Thymus (tissue), 11 donors: ENCODE data around the gene SMARCA2. TPM values are rescaled to one million over a fixed set of nuclear protein-coding genes. Genes with fewer than 3 reads are reported as not detected.

Source experiments
- DNase-seq, 9 donors: peaks; one replicate each; pipeline ENCODE4 v3.0.0-alpha.2; 2013; ENCODE audit warnings: low spot score in 9 of 9, low read depth in 6 of 9, missing footprints in 1 of 9
- H3K27ac ChIP-seq, 2 donors: one replicate each; pipeline ENCODE4 v1.5.1; 2013; ENCODE audit warnings: control low read depth in 1 of 2, low read depth in 1 of 2, low read length in 1 of 2, mild to moderate bottlenecking in 1 of 2, moderate library complexity in 1 of 2
- H3K27me3 ChIP-seq, 2 donors: one replicate each; pipeline ENCODE4 v1.5.1; 2013; ENCODE audit warnings: low read length in 1 of 2; ENCODE audit not compliant: control insufficient read depth in 2 of 2, insufficient read depth in 1 of 2
- H3K36me3 ChIP-seq, 2 donors: one replicate each; pipeline ENCODE4 v1.5.1; 2013; ENCODE audit warnings: low read length in 1 of 2, mild to moderate bottlenecking in 1 of 2, moderate library complexity in 1 of 2; ENCODE audit not compliant: control insufficient read depth in 2 of 2, insufficient read depth in 2 of 2
- H3K4me1 ChIP-seq, 2 donors: one replicate each; pipeline ENCODE4 v1.5.1; 2013; ENCODE audit warnings: low read length in 2 of 2; ENCODE audit not compliant: control insufficient read depth in 2 of 2, insufficient read depth in 2 of 2
- H3K4me3 ChIP-seq, 2 donors: one replicate each; pipeline ENCODE4 v1.5.1; 2013; ENCODE audit warnings: low read length in 2 of 2, control low read depth in 1 of 2, mild to moderate bottlenecking in 1 of 2
- H3K9me3 ChIP-seq, 2 donors: one replicate each; pipeline ENCODE4 v1.5.1; 2013; ENCODE audit warnings: low read length in 1 of 2, mild to moderate bottlenecking in 1 of 2; ENCODE audit not compliant: control insufficient read depth in 2 of 2, insufficient read depth in 1 of 2
- WGBS: extraction: QIAGEN DNeasy Blood & Tissue Kit; methylation state at CpG from one replicate; pipeline ENCODE4 v1.1.7; 2013; 5-methylcytosine and 5-hydroxymethylcytosine counted together
- polyA plus RNA-seq: library from polyadenylated mRNA; stranded (reverse); fragments of 200-250 nt; gene quantifications from one replicate; pipeline ENCODE4 v1.2.3, GENCODE V29; 2013
- total RNA-seq: library from RNA; stranded (reverse); fragments of 120-200 nt; gene quantifications from one replicate; pipeline ENCODE4 v1.2.4, GENCODE V29; 2013
- donor health status: healthy.

SMARCA2 gene
- total and polyA plus RNA-seq, 2 donors: 63.0 to 79.4 TPM

- DNase-seq: no peak
- no peak overlapping the region for H3K27ac ChIP-seq
- WGBS: 97% methylated on average over 2 of the region's 2 CpGs
Measured at GRCh38 chr9:2008372-2008771, 6.8 kb upstream of the SMARCA2 start.

GRCh38 chr9:2012347-2012746 is 2.8 kb upstream of the SMARCA2 start:
- 57% methylated on average over 4 of the region's 4 CpGs for WGBS
- no peak overlapping the region for H3K4me3 ChIP-seq

More at GRCh38 chr9:2008372-2008771, 6.8 kb upstream of the SMARCA2 start:
- H3K27me3 ChIP-seq: peaks cover under 1 to 4% of the 10 kb centered on the region in 2 donors
- H3K4me3 ChIP-seq: no peak overlapping the region
- H3K4me1 ChIP-seq: peaks cover 0 to 3% of the 10 kb centered on the region in 2 donors
- H3K9me3 ChIP-seq: no peaks in the 10 kb centered on the region
- H3K36me3 ChIP-seq: no peaks in the 10 kb centered on the region

GRCh38 chr9:2013743-2014475 is 1.2 kb upstream of the SMARCA2 start:
- peak overlapping the region; percentile 68 to 97 for H3K4me3 ChIP-seq
- WGBS: 28% methylated on average over 13 of the region's 13 CpGs
- peaks cover 23 to 44% of the 10 kb centered on the region in 2 donors for H3K27me3 ChIP-seq
- H3K9me3 ChIP-seq: no peaks in the 10 kb centered on the region
- H3K36me3 ChIP-seq: no peaks in the 10 kb centered on the region
- no peak for DNase-seq
- peaks cover 5 to 18% of the 10 kb centered on the region in 2 donors for H3K4me1 ChIP-seq
- H3K27ac ChIP-seq: peak overlapping the region in 1 of 2 donors; percentile 95

More at GRCh38 chr9:2012347-2012746, 2.8 kb upstream of the SMARCA2 start:
- Histone ChIP-seq H3K27me3 (peaks cover 10 to 29% of the 10 kb centered on the region in 2 donors), H3K9me3 (no peaks in the 10 kb centered on the region), H3K4me1 (peaks cover 3 to 6% of the 10 kb centered on the region in 2 donors), H3K36me3 (no peaks in the 10 kb centered on the region), H3K27ac (no peak overlapping the region)
- DNase-seq: peak in 1 of 9 donors; percentile 28

GRCh38 chr9:2015581-2016407 is 647 bp downstream of the SMARCA2 start:
- peak overlapping the region; percentile 94 to 97 for H3K27ac ChIP-seq
- under 1% methylated on average over 59 of the region's 59 CpGs for WGBS
- peak overlapping the region; percentile 68 to 97 for H3K4me3 ChIP-seq
- H3K27me3 ChIP-seq: peaks cover 24 to 45% of the 10 kb centered on the region in 2 donors
- DNase-seq: peak in 5 of 9 donors; percentile 28 to 51 (median 47)
- H3K36me3 ChIP-seq: no peaks in the 10 kb centered on the region
- peaks cover 8 to 20% of the 10 kb centered on the region in 2 donors for H3K4me1 ChIP-seq
- H3K9me3 ChIP-seq: no peaks in the 10 kb centered on the region

- under 1% methylated on average over 85 of the region's 85 CpGs for whole genome bisulfite sequencing
- Histone ChIP-seq H3K27ac (peak overlapping the region; percentile 94 to 97), H3K4me3 (peak overlapping the region; percentile 68 to 97), H3K9me3 (no peaks in the 10 kb centered on the region), H3K27me3 (peaks cover 24 to 45% of the 10 kb centered on the region in 2 donors), H3K36me3 (no peaks in the 10 kb centered on the region), H3K4me1 (peaks cover 11 to 21% of the 10 kb centered on the region in 2 donors)
- DNase-seq: peak in 5 of 9 donors; percentile 21 to 69 (median 46)
Measured at GRCh38 chr9:2016408-2017330, 1.5 kb downstream of the SMARCA2 start.

- Histone ChIP-seq H3K36me3 (no peaks in the 10 kb centered on the region), H3K9me3 (no peaks in the 10 kb centered on the region), H3K4me3 (peak overlapping the region; percentile 68 to 97), H3K27ac (peak overlapping the region; percentile 87 to 97), H3K27me3 (peaks cover 24 to 45% of the 10 kb centered on the region in 2 donors), H3K4me1 (peaks cover 13 to 26% of the 10 kb centered on the region in 2 donors)
- WGBS: under 1% methylated on average over 81 of the region's 81 CpGs
- peak in 7 of 9 donors; percentile 62 to 91 (median 73) for DNase-seq
Measured at GRCh38 chr9:2017331-2018161, 2.4 kb downstream of the SMARCA2 start.

- Histone ChIP-seq H3K4me3 (peak overlapping the region; percentile 68 to 97), H3K4me1 (peaks cover 20 to 32% of the 10 kb centered on the region in 2 donors), H3K36me3 (no peaks in the 10 kb centered on the region), H3K9me3 (no peaks in the 10 kb centered on the region), H3K27ac (peak overlapping the region; percentile 87 to 97), H3K27me3 (peaks cover 23 to 45% of the 10 kb centered on the region in 2 donors)
- 7% methylated on average over 7 of the region's 7 CpGs for WGBS
- DNase-seq: no peak
Measured at GRCh38 chr9:2018162-2018643, 3.1 kb downstream of the SMARCA2 start.
